Psoas muscle (tissue), 8 donors: ENCODE results near the gene EXO5. TPM values are rescaled to one million over a fixed set of nuclear protein-coding genes. Genes with fewer than 3 reads are reported as not detected.

ENCODE experiments used
- ATAC-seq, 4 donors: fragments of 200-7000 bp; cut with Tn5 transposase; one replicate each; pipeline ENCODE4 v1.9.1; 2020; ENCODE audit warnings: moderate library complexity in 3 of 4, mild to moderate bottlenecking in 2 of 4
- DNase-seq, 2 donors: peaks; one replicate each; pipeline ENCODE4 v3.0.0-alpha.2; 2020
- H3K27ac ChIP-seq: fragments of 200-600 bp; one replicate; pipeline ENCODE4 v1.8.0; 2022
- H3K27me3 ChIP-seq, 3 donors: fragments of 200-600 bp in 1 of 3; one replicate each; pipeline versions ENCODE4 v1.6.1 to v1.8.0; 2013 to 2022; ENCODE audit warnings: low read length in 2 of 3, mild to moderate bottlenecking in 2 of 3, moderate library complexity in 1 of 3; ENCODE audit not compliant: insufficient read depth in 3 of 3
- H3K36me3 ChIP-seq, 2 donors: fragments of 200-600 bp in 1 of 2; one replicate each; pipeline versions ENCODE4 v1.6.1 to v1.8.0; 2013 to 2022; ENCODE audit warnings: low read depth in 1 of 2, mild to moderate bottlenecking in 1 of 2, moderate library complexity in 1 of 2; ENCODE audit not compliant: insufficient read depth in 1 of 2
- H3K4me1 ChIP-seq: fragments of 200-600 bp; one replicate; pipeline ENCODE4 v1.8.0; 2022
- H3K4me3 ChIP-seq: fragments of 200-600 bp; one replicate; pipeline ENCODE4 v1.8.0; 2022; ENCODE audit warnings: mild to moderate bottlenecking
- H3K9me3 ChIP-seq: fragments of 200-600 bp; one replicate; pipeline ENCODE4 v1.8.0; 2022
- CTCF ChIP-seq: fragments of 200-600 bp; IDR thresholded peaks from one replicate; pipeline ENCODE4 v1.8.0; 2022; ENCODE audit warnings: antibody characterized with exemption
- WGBS, 3 donors: extraction: QIAGEN DNeasy Blood & Tissue Kit; methylation state at CpG; one replicate each; pipeline versions ENCODE4 v1.1.6 to v1.1.7; 2013; 5-methylcytosine and 5-hydroxymethylcytosine counted together
- intact Hi-C, 2 donors: fragments of 100-400 bp; cut with DNase I; formaldehyde crosslinking; loops; one replicate each; pipeline versions ENCODE4 v1.11.0 to v1.14.2; 2022
- polyA plus RNA-seq, 3 donors: library from polyadenylated mRNA; stranded (reverse); fragments of 200-250 nt; gene quantifications; one replicate each; pipeline ENCODE4 v1.2.3, GENCODE V29; 2013
- total RNA-seq, 4 donors: library from RNA; stranded (reverse); fragmentation: NEBNext Ultra II Directional in 2 of 4; extraction: Animal tissue kit (Norgen Biotek cat#: 25700) in 2 of 4; gene quantifications; one replicate each; pipeline versions ENCODE4 v1.2.1 to v1.2.4, GENCODE V29; 2021 to 2023
- donor health status: healthy with polysubstance abuse.
- donor health status: DM: no; HTN: no; CAD: no; lungs with moderate emphysema.
- donor health status: Bipolar disorder and iron deficiency.
- donor health status: healthy.
- donor health status: DM: yes; HTN: yes; CAD: no.
- donor health status: DM: no; HTN: no; CAD: no.
- donor health status: DM: no; HTN: no; CAD: no.
- donor health status: DM: yes; HTN: yes; CAD: no.

Gene EXO5
- total and polyA plus RNA-seq, 7 donors: 2.2 to 8.5 (median 3.2) TPM

DNA sequence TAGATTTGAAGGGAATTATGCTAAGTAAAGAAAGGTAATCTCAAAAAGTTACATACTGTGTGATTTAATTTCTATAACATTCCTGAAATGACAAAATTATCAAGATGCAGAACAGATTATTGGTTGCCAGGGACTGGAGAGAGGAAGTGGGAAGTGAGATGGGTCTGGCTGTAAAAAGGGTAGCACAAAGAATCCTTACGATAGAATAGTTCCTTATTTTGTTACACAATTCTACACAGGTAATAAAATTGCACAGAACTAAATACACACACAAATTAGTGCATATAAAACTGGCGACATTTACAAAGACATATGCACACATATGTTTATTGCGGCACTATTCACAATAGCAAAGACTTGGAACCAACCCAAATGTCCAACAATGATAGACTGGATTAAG lies 56.3 kb downstream of the EXO5 start:
- Histone ChIP-seq H3K36me3 (no peaks in the 10 kb centered on the region), H3K4me1 (no peaks in the 10 kb centered on the region), H3K9me3 (no peaks in the 10 kb centered on the region), H3K27ac (no peak overlapping the region), H3K4me3 (no peak overlapping the region), H3K27me3 (no peaks in the 10 kb centered on the region)
- intact Hi-C loops: no loop called here
- no peak for DNase-seq
- no peak for TF ChIP-seq CTCF
- ATAC-seq: no peak
- WGBS, 3 donors: 89 to 90% (median 89%) methylated on average over 3 of the region's 3 CpGs

Other genes with a start within 250 kb of the EXO5 start
- gene COL9A2, start 191.5 kb upstream of the EXO5 start, total RNA-seq: under 1 TPM in 3 of 4 donors, not detected in 1; 0.15 to 0.21 (median 0.18) TPM
- under 1 TPM; 0.06 to 0.18 (median 0.12) TPM for gene COL9A2, start 191.5 kb upstream of the EXO5 start, polyA plus RNA-seq
- gene SMAP2, start 135.0 kb upstream of the EXO5 start, total RNA-seq: 10 to 100 TPM in 3 of 4 donors, 1 to 10 TPM in 1; 6.9 to 35.0 (median 15.3) TPM
- gene SMAP2, start 135.0 kb upstream of the EXO5 start, polyA plus RNA-seq: 10 to 100 TPM; 18.0 to 32.2 (median 18.4) TPM
- gene ZFP69B, start 58.3 kb upstream of the EXO5 start, total RNA-seq: under 1 TPM; 0.32 to 0.86 (median 0.49) TPM
- 1 to 10 TPM in 2 of 3 donors, under 1 TPM in 1; 0.25 to 1.4 (median 1.1) TPM for gene ZFP69B, start 58.3 kb upstream of the EXO5 start, polyA plus RNA-seq
- under 1 TPM; 0.18 to 0.54 (median 0.46) TPM for gene ZFP69, start 31.5 kb upstream of the EXO5 start, total RNA-seq
- under 1 TPM; 0.16 to 0.51 (median 0.25) TPM for gene ZFP69, start 31.5 kb upstream of the EXO5 start, polyA plus RNA-seq
- 1 to 10 TPM; 1.0 to 2.8 (median 1.4) TPM for gene ZNF684, start 22.9 kb downstream of the EXO5 start, total RNA-seq
- 1 to 10 TPM; 2.1 to 3.2 (median 2.6) TPM for gene ZNF684, start 22.9 kb downstream of the EXO5 start, polyA plus RNA-seq
- under 1 TPM; 0.15 to 0.42 (median 0.35) TPM for gene RIMS3, start 156.9 kb downstream of the EXO5 start, total RNA-seq
- gene RIMS3, start 156.9 kb downstream of the EXO5 start, polyA plus RNA-seq: under 1 TPM; 0.07 to 0.31 (median 0.16) TPM
- gene NFYC, start 182.9 kb downstream of the EXO5 start, total RNA-seq: 10 to 100 TPM; 45.8 to 67.8 (median 61.1) TPM
- gene NFYC, start 182.9 kb downstream of the EXO5 start, polyA plus RNA-seq: 10 to 100 TPM; 52.0 to 69.0 (median 58.6) TPM